NCI-H146 treated with DMSO at 0.1 percent for 48 hours (cell line): ENCODE measurements around the gene RAB6B.
A peak's percentile ranks its signal among the peaks of the same experiment; 100 is the strongest.
"Not testable (repeated sequence)": the region's sequence is repeated elsewhere in the genome, so short reads cannot be mapped to it uniquely, and the experiment has no call there.

Experiments used
- DNase-seq: peaks from one replicate; lab custom pipeline; 2025; ENCODE audit not compliant: unreplicated experiment; lab: John Stamatoyannopoulos, UW

The RAB6B gene

GRCh38 chr3:133820889-133821675 lies 74.6 kb downstream of the RAB6B start:
- DNase-seq = no peak

GRCh38 chr3:133820129-133820528 lies 75.6 kb downstream of the RAB6B start:
- no peak for DNase-seq

DNA sequence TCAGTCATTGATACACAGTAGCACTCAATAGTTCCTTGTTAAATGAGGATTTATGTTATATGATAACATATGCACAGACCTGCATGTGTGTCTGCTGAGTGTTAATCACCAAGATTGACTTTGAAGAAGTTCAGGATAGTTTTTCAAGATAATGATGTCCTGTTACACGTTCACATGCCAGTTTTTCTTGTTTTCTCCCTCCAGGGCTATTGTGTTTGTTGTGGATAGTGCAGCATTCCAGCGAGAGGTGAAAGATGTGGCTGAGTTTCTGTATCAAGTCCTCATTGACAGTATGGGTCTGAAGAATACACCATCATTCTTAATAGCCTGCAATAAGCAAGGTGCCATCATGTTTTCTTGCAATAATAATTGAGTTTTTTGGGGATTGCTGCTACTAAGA lies 80.3 kb downstream of the RAB6B start:
- DNase-seq = no peak

- no peak for DNase-seq
These were observed 82.8 kb downstream of the RAB6B start for GRCh38 chr3:133812872-133813271.

GRCh38 chr3:133805702-133806475 lies 89.8 kb downstream of the RAB6B start, which contains the start of gene SRPRB:
Gene SRPRB, plus strand, starts transcription at chr3:133805815. Its CDS starts 34 bp downstream, at chr3:133805849.
- peak; percentile 97 for DNase-seq

DNA sequence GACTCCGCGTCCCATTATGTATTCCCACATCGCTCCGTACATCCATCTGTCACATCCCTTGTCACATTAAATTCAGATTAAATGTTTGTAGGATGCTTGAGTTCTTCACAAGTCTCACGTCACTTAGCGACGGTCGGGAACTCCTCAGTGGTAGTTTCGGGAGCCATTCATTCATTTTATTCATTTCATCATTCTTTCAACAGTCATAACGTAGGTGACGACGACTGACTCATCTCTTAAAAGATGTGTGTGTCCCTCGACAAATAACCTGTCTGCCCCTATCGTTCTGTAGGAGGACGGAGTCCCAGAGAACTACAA lies 90.3 kb downstream of the RAB6B start:
- no peak for DNase-seq

- no peak for DNase-seq
These were observed 90.8 kb downstream of the RAB6B start for GRCh38 chr3:133804896-133805295.

DNA sequence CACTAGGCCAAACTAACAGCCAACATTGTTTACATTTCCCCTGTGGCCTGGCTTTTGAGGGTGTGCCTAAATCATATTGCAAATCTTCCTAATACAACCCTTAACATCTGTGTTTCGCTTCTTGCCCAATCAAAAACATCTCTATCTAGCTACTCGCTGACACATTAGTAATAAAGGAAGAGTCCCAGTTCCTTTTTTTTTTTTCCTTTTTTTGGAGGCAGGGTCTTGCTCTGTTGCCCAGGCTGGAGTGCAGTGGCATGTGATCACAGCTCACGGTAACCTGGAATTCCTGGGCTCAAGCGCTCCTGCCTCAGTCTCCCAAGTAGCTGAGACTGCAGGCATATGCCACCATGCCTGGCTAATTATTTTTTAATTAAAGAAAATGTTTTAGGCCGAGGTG lies 92.2 kb downstream of the RAB6B start:
- no peak for DNase-seq

DNA sequence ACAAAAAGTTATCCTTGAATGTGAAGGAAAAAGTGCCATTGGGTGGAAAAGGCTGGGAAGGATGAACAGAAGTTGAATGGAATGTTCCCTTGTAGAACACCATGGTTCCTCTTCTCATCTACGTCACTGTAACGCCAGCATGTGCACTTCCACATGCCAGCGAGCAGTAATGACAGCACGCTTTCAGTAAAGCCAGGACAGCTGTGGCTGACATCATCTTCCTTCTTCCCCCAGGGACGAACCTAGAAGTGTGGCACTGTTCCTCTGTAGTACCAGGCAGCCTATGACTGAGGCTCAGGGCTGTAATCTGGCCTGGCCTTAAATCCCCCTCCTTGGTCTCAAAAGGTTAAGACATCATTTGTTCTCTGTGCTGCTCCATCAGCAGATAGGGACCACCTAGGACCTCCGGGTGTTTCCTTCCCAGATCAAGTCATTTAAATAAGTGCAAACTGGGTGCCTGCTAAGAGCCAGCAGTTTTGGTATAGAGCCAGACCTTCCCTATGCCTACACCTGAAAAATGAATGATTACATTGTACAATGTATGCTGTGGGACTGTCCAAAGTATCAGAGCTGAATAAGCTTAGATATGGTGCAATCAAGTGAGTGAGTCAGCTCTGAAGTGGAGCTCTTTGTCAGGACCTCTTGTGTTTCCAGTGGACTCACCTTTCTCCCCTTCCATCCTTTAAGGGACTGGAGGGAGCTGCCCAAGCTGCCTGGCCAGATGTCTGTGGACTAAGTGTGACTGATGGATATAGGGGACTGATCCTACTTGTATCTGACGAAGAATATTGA lies 95.7 kb downstream of the RAB6B start:
- DNase-seq = no peak

- no peak for DNase-seq
These were observed 98.1 kb downstream of the RAB6B start for GRCh38 chr3:133797396-133798105.

DNA sequence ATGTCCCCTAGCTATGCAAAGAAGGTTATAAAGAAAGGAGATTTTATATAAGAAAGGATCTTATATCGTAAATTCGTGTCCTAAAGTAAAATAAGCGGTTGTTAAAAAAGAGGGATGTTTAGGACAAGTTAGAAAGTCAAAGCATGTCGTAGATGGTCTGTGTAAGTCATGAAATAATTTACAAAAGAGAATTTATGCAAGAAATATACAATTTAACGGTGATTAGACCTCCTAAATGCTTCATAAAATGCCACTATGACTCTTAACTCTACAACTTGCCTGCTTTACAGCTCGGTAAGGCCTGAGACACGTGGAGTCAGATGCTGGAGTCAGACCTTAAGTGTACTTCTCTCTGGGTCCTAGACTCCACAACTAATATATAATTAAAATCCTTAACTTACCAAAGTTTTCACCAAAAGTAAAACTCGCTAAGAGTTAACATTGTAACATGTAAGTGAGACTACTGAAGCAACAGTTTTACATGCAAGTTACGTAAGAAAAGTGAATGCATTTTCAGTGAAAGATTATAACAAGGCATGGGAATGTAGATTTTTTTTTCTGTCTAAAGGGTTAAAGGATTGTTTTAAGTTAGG lies 103.4 kb downstream of the RAB6B start:
- DNase-seq = no peak

GRCh38 chr3:133788024-133788423 lies 107.7 kb downstream of the RAB6B start:
- DNase-seq = no peak

GRCh38 chr3:133783762-133784161 lies 111.9 kb downstream of the RAB6B start:
- no peak for DNase-seq

GRCh38 chr3:133782454-133782853 lies 113.2 kb downstream of the RAB6B start:
- DNase-seq = no peak

DNA sequence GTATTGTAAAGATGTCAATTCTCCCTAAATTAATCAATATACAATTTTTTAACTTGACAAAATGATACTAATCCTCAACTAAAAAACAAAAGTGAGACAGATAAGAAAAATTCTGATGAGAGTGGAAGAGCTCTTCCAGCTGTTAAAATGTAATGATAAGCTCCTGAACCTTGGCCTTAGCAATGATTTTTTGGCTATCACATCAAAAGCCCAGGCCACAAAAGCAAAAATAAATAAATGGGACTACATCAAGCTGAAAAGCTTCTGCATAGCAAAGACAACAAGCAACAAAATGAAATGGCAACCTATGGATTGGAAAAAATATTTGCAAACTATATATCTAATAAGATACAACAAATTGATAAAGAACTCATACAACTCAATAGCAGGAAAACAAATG lies 114.1 kb downstream of the RAB6B start:
- no peak for DNase-seq

DNA sequence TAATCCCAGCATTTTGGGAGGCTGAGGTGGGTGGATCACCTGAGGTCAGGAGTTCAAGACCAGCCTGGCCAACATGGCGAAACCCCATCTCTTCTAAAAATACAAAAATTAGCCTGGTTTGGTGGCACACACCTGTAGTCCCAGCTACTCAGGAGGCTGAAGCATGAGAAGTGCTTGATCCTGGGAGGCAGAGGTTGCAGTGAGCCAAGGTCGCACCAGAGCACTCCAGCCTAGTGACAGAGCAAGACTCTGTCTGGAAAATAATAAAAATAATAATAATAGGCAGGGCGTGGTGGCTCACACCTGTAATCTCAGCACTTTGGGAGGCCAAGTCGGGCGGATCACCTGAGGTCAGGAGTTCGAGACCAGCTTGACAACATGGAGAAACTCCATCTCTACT lies 114.9 kb downstream of the RAB6B start:
- DNase-seq = not testable (repeated sequence)

GRCh38 chr3:133779626-133780203 lies 116.0 kb downstream of the RAB6B start:
- DNase-seq = no peak

DNA sequence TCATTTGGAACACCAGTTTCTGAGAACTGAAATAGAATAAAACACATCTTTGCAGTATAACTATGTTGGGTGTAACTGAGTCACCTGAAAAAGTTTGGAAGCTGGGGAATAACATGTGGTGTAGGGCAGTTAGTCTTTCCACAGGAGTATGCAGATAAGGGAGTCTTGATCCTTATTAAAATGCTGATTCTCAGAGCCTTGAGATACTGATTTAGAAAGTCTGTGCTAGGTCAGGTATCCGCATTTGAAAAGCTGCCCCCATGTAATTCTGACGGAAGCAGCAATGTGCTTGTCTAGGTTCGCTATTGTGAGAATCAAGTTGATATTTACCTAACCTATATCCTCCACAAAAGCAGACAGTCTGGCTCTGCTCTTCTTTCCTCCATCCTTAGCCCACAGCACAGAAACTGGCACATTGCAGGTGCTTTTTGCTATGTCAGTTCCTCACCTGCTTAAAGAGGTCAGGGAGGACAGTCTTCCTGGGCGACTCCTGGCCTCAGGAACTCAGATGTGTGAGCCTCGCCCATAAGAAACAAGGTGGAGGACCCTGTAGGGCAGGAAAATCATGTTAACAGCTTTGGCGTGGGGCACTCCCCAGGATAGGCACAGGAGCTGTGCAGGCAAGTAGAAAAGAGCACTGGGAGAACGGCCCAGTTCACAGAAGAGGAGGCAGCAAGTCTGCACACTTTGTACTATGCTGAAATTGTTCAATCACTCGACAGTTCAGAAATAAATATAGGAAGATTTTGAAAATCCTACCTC lies 117.7 kb downstream of the RAB6B start:
- no peak for DNase-seq

DNA sequence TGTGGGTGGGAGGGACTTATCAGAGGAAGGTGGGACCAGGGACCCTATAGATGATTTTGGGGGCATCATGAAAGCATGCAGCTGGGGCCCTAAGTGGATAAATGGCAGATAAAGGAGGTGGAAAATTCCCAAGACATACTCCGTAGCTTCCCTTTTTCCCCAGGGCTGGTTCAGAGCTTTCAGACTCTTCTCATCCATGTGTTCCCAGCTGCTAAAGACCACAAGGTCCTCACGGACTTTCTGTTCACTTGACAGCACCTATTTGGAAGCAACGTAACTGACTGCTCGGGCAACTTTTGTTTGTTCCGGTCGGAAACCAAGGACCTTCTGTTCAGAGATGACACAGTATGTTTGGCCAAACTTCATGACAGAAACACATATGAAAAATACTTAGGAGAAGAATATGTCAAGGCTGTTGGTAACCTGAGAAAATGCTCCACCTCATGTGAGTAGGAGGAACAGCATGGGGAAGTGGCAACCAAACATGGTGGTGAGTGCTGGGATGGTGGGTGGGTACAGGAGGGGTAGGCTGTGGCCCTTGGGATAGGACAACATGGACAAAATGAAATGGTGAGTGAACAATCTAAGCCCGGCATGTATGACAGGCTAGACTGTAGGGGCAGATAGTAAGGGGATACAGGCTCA lies 118.8 kb downstream of the RAB6B start:
- DNase-seq = no peak
